Measurements from ENCODE around the gene TSPAN31.
A peak's percentile ranks its signal among the peaks of the same experiment; 100 is the strongest.

Gene TSPAN31

DNA sequence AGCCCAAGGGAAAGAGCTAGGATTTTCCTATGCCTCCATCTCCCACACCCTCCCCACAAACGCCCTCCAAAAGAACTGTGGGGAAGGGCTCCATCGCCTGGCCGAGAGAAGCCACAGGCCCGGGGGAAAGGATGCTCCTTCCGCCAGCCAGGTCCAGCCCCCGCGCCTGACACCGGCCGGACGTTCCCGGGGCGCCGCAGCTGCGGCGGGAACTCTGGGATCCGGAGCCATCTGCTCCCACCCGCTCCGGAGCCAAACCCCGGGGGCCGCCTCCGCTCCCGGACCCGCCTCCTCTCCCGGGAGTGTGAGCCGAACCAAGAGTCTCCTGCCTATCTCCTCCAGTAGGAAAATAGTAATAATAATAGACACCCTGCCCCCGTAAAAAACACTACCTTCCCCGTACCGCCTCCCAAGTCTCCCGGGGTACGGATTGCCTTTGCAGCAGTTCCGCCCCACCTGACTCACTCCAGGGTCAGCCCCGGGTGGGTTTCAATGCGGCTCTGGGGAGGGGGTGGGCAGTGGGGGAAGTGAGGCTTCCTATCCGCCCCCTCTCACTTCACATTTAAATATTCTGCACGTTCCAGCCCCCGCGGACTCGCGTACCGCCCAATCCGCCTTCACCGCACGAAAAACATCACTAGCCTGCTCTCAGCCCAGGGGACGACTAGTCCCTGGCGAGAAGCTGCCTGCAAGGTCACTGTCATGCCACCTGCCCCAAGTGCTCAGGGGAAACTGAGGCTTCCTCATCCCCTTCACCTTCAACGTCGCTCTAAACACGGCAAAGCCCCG lies 8.7 kb upstream of the TSPAN31 start:
- no peak for DNase-seq (ENCODE audit: low spot score)

DNA sequence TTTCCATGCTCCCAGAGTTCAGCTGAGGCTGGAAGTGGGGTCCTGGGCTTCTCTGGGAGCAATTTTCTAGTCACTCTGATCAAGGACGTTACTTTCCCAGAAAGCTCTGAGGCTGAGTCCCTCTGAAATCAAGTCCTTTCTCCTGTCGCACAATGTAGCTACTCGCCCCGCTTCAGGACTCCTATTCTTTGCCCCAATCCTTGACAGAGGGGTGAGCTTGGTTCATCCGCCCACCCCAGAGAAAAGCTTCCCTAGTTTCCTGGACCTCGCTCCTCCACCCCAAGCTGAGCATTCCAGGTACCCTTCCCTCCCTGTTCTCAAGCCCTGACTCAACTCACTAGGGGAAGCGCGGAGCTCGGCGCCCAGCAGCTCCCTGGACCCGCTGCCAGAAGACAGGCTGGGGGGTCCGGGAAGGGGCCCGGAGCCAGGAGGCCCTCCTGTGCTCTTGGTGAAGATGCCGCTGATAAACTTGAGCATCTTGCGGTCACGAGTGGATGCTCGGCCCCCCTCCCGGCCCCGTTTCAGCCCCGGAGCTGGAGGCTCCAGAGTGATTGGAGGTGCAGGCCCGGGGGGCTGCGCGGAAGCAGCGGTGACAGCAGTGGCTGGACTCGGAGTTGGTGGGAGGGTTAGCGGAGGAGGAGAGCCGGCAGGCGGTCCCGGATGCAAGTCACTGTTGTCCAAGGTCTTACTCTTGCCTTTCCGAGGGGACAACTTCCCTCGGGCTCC lies 7.9 kb upstream of the TSPAN31 start:
- DNase-seq (ENCODE audit: low spot score): no peak

DNA sequence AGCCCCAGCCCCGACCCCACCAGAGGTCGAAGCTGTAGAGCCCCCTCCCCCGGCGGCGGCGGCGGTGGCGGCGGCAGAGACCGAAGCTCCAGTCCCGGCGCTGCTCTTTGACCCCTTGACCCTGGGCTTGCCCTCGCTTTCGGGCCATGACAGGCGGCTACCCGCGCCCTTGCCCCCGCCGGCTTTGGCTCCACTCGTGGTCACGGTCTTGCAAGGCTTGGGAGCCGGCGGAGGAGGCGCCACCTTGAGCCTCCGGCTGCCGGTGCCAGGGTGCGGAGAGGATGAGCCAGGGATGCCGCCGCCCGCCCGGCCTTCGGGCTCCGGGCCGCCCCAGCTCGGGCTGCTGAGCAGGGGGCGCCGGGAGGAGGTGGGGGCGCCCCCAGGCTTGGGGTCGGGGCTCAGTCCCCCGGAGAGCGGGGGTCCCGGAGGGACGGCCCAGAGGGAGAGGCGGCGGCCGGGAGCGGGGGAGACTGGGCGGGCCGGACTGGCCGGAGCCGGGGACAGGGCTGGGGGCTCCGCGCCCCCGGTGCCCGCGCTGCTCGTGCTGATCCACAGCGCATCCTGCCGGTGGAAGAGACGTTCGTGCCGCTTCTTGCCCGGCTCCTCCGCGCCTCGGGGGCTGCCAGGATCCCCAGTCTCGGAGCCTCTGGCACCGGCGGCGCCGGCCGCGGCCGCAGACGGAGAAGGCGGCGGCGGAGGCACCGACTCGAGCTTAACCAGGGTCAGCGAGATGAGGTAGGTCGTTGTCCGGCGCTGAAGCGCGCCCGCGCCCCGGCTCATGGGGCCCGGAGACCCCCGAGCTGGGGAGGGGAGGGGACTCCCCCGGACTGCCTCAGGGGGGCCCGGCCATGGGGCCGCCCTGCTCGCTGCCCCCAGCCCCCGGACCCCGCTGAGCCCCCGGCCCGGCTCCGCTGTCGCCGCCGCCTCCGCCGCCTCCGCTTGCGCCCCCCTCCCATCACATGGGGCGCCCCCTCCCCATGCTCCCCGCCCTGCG lies 7.1 kb upstream of the TSPAN31 start:
- DNase-seq (ENCODE audit: low spot score): no peak

DNA sequence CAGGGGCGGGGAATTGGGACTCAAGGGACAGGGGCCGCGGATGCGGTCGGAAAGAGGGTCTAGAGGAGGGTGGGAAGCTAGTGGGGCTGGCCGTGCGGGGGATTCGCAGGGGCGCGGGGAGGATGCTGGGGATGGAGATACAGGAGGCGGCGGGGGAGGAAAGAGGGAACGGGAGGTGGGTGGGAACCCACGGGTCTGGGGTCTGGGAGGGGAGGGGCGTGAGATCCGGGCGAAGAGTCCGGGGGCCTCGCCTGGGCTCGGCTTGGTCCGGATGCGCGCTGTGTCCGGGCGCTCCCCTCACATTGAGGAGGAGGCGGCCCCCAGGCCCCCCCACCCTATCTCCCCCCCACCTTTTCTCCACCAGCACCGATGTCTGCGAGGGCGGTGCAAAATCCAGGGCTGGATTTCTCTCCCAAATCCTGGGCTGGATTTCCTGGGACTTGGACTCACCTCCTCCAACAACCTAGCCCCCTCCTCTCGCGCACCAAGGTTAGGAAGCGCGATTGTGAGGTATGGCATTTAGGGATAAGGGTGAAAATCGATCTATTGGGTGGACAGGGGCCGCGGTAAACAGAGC lies 6.1 kb upstream of the TSPAN31 start, which contains the start of gene AGAP2:
Gene AGAP2, minus strand, starts transcription at position 82 of the 577 bp plus-strand sequence. CDS start 496 bp downstream, outside the sequence.
- no peak for DNase-seq (ENCODE audit: low spot score)

DNA sequence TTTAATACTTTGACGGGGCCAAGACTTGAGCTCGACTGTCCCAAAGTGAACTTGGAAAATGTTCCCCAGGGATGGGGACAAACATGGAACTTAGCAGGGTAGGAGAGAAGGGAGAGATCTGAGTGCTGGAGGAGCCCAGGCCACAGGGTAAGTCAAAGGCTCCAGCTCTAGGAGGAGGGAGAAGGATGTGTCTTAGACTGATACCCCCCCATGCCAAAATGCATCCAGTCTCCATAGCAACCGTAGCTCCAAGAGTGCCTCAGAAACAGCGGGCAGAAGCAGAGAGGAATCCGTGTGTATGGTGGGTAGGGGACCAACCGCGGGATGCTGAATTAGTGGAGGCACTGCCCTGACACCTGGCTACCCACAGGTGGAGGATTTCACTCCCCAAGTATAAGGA lies 5.5 kb upstream of the TSPAN31 start:
- no peak for DNase-seq (ENCODE audit: low spot score)

DNA sequence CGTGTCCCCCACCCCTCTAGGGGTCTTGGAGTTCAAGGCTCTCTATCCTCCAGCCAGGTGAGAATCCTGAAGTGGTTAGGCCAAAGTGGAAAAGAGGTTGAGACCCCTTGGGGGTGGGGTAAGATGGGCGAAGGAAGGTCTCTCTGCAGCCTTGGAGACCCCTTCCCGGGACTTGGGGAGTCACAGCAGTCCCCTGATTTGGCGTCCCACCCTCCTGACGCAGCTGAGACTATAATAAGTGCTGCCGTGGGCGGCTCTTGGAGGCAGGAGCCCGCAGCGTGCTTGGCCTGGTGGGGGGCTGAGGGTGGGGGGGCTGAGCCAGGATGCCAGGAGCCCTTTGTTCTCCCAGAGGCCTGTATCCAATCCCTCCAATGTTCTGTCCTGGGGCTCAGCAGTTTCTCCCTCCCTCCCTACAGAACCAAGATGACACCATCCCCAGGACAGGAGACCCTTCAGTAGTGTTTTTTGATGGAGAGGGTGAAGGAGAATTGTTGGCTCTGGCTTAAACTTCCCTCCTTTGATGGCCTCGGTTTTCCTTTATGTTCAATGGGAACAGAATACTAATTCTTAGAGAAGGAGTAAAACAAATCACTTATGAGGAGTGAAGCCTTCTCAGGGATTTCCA lies 4.8 kb upstream of the TSPAN31 start:
- DNase-seq (ENCODE audit: low spot score): no peak

DNA sequence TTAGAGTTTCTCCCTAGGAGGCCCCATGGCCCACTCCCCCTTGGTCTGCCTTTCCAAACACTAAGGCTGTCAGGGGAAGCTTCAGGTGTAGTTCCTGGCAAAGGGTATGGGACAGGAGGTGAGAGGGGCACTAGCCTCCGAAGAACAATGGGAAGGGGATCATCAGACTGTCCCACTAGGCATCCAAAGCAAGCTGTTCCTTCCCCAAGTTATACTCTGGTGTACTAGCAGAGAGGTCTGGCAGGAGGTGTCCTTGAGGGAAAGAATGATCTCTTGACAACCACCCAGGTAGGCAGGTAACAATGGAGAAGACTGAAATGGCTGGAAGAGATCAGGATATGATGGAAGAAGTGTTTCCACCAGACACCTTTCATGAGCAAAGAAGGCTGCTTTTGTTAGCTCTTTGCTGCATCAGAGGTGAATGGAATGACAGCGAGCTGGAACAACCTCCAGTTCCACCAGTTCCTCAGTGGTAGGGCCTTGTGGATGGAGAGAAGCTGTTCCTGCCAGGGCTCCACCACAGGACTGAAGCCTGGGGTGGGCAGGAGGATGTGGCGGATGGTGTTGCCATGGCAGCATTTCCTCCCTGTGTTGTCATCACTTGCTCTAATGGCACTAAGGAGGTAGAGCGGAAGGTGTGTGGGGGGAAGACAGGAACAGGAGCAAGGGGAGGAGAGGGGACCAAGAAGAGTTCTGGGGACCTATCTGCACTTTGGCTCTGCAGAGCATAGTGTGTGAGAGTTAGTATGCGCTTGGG lies 4.0 kb upstream of the TSPAN31 start:
- peak; percentile 67 for DNase-seq (ENCODE audit: low spot score)

DNA sequence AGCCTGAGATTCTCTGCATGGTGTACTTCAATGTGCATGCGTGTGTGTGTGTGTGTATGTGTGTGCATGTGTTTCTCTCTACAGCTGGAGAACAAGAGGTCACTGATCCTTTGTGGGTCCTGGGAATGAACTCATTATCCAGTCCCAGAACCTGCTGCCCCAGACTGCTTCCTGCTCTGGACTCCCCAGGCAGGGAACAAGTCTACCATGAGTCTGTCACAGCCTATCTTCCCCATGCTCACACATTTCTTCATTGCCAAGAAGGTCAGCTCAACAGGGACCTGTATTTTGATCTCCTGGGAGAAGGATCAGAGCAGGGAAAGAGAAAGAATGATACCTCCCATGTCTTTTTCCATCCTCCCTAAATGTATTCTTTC lies 3.4 kb upstream of the TSPAN31 start:
- no peak for DNase-seq (ENCODE audit: low spot score)

DNA sequence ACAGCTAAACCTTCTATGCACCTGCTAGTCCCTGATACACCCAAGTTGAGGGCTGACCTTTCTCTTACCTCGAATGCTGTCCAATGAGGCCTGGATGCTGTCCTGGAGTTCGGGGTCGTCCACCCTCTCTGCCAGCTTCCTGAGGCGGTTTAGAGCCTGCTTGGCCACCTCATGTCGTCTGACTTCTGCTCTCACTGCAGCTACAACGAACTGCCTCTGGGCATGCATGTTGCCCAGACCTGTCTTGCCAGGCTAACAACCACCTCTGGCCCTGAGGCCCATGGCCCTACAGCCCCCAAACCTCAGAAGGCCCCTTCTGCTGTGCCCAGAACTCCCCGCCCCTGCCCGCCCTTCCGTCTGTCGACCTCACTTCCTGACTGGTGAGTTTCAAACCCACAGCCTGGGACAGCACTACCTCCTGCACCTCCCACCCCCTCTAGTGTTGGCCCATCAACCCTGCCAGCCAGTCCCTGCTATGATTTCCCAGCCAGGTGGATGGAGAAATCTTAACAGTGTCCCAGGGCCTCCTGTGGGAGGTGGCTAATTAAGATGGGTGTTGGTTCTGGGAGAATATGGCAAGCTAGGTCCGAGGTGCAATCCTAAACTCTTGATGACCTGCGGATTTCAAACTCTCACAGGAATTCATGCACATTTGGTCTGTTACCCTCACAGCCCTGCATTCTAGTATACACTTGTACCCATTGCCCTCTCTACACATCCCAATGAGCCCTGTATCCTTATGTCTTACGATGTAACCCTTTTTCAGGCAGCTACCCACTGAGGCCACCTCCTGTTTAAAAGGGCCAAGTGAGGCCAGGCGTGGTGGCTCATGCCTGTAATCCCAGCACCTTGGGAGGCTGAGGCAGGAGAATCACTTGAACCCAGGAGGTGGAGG lies 2.7 kb upstream of the TSPAN31 start:
- DNase-seq (ENCODE audit: low spot score): peak; percentile 86

DNA sequence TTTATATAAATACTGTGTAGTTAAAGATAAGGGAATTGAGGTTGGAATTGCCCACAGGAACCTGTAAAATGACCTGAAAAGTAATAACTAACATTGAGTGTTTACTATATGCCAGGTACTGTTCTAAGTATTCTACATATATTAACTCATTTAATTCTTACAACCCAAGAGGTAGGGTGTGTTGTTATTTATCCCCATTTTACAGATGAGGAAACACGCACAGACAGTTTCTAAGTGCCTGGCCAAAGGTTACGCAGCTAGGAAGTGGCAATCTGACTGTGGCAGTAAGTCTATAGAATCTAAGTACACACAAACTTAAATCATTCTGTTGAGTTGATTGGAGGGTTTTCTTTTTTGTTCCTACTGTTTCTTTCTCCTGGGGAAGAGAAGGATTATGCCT lies 1.1 kb upstream of the TSPAN31 start:
- DNase-seq (ENCODE audit: low spot score): no peak

DNA sequence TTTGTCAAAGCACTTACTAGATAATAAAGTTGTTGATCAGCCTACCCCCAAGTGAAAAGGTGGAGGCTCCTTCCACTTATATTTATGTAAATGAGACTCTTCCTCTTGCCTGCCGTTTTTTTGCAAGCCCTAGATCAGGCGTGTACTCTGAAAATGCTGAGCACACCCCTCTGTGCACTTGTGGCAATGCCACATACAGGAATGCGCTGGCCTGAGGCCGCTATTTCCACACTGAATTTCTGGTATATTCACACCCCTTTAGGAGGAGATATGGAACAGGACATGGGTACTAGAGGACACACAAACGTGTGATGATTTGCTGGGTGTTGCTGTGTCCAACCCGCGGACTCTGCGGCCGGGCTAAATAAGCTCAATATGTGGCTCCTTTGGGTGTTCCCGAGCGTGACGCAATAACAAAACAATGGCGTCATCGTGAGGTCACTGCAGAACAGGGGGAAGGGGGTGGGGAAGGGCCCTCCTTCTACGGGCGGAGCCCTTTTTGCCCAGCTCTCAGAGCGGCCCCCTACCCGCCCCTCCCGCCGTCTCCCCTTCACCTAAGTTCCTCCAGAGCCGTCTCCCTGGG lies 554 bp upstream of the TSPAN31 start:
- DNase-seq (ENCODE audit: low spot score): no peak

DNA sequence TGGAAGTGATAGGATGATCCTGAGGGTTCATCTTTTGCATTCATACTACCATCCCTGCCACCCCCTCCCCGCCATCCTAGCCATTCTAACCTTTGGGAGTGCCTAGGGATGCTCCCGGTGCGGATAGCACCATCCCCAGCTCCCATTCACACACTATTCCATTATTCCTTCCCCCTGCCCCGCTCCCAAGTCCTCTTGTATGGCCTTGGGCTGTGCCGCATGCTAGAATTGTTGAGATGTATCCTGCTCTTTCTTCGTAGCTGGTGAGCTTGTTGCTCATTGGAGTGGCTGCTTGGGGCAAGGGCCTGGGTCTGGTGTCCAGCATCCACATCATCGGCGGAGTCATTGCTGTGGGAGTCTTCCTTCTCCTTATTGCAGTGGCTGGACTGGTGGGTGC lies 644 bp downstream of the TSPAN31 start:
- DNase-seq (ENCODE audit: low spot score): no peak

DNA sequence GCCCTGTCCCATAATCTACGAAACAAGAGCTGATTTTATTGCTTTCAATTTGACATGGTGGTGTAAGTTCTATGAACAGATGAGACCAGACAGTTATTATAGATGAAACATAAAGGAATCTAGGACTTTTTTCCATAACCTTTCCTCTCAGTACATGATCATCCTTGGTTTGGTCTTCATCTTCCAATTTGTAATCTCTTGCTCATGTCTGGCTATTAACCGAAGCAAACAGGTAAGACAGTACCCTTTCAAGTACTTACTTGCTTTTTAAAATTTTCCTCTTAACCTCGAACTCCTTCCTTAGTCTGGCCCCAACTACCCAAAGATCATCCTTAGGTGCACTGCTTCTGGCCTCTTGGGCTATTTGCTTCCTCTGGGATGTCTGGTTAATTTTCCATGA lies 1.2 kb downstream of the TSPAN31 start:
- no peak for DNase-seq (ENCODE audit: low spot score)

DNA sequence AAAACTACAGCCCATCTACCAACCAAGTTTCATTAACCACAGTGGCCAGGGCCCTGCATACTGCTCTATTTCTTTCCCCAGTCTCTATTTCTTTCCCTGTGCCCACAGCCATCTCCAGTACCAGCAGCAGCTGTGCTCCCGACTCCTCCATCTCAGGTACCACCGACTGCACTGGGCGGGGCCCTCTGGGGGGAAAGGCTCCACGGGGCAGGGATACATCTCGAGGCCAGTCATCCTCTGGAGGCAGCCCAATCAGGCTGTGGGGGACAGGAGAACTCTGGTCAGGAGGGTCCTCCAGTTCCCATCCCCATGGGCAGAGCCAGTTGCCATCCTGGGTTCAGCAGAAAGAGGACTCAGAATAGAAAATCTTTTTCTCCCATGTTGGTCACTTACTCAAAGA lies 4.2 kb downstream of the TSPAN31 start:
- DNase-seq (ENCODE audit: low spot score): no peak

DNA sequence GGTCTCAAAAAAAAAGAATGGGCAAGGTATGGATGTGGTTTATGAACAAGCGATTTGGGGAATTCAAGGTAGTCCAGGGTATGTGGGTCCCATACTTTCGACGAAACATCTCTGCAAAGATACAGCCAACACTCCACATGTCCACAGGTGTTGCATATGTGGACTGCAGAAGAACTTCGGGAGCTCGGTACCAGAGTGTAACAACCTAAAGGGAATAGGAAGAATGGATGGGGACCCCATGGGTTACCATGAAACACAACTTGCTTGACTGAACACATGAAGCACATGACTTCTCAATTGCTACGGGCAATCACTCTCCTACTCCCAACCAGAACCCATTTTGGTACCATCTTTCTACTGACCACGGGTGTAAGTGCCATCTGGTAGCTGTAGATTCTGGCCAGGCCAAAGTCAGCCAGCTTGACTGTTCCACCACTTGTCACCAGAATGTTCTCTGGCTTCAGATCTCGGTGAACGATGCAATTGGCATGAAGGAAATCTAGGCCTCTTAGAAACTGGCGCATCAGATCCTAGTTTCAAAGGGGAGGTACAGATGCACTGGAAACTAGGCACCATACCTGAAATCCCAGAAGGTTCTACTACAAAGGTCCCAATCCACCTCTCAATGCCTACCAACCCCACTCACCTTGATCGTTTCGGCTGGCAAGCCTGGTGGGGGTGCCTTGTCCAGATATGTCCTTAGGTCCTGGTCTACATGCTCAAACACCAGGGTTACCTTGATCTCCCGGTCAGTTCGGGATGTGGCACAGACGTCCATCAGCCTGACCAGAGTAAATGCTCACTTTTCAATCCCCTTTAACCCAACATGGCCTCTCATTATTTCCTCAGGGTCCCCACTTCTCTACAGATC lies 6.0 kb downstream of the TSPAN31 start:
- no peak for DNase-seq (ENCODE audit: low spot score)

DNA sequence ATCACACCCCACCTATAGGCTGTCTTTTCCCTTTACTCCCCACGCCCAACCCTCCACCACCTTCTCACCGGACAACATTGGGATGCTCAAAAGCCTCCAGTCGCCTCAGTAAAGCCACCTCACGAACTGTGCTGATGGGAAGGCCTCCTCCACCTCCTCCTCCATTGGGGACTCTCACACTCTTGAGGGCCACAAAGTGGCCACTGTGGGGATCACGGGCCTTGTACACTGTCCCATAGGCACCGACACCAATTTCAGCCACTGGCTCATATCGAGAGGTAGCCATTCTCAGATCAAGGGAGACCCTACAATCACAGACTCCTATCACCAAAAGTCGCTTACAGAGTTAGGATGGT lies 6.6 kb downstream of the TSPAN31 start:
- no peak for DNase-seq (ENCODE audit: low spot score)

DNA sequence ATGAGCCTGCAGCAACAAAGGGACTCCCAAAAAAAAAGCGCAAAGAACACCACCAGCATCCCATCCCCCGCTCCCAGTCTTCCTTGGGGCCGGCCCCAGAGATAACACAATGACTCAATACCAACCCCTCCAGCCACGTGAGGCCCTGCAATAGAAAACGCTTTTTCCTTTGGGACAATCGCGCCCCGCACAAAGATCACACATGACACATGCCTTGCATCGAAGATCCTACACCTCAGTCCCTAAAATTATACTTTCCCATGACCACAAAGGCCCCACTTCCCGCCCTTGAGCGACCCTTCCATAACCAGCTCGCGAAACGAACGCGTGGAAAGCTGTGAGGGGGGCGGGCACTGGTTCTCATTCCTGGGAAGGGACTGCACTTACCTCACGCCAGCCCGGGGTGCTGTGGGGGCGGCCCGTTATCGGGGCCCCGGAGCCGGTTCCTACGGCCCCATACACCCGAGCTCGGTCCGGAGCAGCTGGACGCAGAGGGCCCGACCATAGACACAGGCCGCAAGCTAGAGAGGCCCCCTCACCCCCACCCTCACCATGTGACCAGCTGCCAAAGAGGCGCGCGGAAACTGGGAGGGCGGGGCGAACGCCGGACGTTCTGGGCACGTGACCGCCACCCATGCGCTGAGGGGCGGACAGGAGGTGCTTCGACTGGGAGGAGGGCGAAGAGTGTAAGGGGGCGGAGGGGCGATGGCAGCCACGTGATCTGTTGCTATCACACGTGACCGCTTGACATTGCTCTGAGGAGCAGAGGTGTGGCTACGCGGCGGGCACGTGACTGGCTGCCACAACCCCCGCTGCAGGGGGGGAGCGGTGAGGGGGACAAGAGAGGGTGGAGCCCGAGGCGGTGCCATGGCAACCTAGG lies 7.2 kb downstream of the TSPAN31 start, which contains the start of gene CDK4:
Gene CDK4, minus strand, starts transcription at position 523 of the 880 bp plus-strand sequence. CDS start 593 bp downstream, outside the sequence.
- DNase-seq (ENCODE audit: low spot score): peak; percentile 99
